Central memory CD8-positive, alpha-beta T cell (primary cell): ENCODE measurements around the gene ZNF414.

Experiments used
- ATAC-seq: fragments of 150-1000 bp; cut with Tn5 transposase; replicated peaks from 2 replicates; pipeline ENCODE4 v1.10.0; 2022; ENCODE audit warnings: mild to moderate bottlenecking, moderate FRiP score, moderate number of reproducible peaks; ENCODE audit not compliant: poor library complexity, severe bottlenecking; ENCODE audit errors: extremely low read depth
- DNase-seq, 2 donors: peaks; one replicate each; pipeline ENCODE4 v3.0.0; 2021; ENCODE audit warnings: low spot score in 2 of 2
- H3K27ac Mint-ChIP-seq: one replicate; pipeline ENCODE4 v1.8.0; 2022; ENCODE audit warnings: low read depth, mild to moderate bottlenecking, moderate library complexity, mixed read lengths
- H3K27me3 Mint-ChIP-seq: one replicate; pipeline ENCODE4 v1.8.0; 2022; ENCODE audit warnings: mixed read lengths
- H3K36me3 Mint-ChIP-seq: one replicate; pipeline ENCODE4 v1.8.0; 2022; ENCODE audit warnings: mild to moderate bottlenecking, moderate library complexity, mixed read lengths; ENCODE audit not compliant: insufficient read depth
- H3K4me1 Mint-ChIP-seq: one replicate; pipeline ENCODE4 v1.8.0; 2022; ENCODE audit warnings: mixed read lengths
- H3K4me3 Mint-ChIP-seq: one replicate; pipeline ENCODE4 v1.8.0; 2022; ENCODE audit warnings: mild to moderate bottlenecking, moderate library complexity, mixed read lengths
- H3K9me3 Mint-ChIP-seq: one replicate; pipeline ENCODE4 v1.8.0; 2022; ENCODE audit warnings: mixed read lengths

The ZNF414 gene

DNA sequence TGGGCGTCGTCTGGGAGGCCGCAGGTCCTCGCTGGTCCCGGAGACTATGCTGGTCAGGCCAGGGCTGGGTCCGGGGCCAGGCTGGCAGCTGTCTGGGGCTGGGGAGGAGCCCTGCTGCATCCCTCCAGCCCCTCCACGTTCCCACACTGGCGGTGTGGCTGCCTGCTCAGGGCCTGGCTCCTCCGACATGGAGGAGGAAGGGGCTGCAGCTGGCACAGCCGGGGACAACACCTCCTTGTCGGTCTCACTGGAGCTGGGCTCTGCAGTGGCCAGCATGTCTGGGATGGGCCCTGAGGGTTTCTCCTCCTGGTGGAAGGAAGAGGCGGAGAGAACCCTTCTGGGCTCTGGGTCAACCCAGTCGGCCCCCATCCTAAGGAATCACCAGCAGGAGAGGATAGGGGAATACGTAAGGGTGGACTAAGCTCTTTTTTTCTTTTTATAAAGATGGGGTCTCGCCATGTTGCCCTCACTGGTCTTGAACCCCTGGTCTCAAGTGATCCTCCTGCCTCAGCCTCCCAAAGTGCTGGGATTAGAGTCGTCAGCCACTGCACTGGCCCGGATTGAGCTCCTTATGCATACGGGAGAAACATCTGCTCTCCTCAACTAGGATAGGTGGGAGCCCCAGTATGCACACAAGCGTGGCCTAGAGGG lies 806 bp downstream of the ZNF414 start:
- Mint-ChIP-seq H3K27me3 (no peaks in the 10 kb centered on the region), H3K9me3 (no peaks in the 10 kb centered on the region), H3K27ac (peak overlapping the region; percentile 99), H3K4me3 (peak overlapping the region; percentile 92), H3K36me3 (peaks cover 38% of the 10 kb centered on the region), H3K4me1 (peaks cover 41% of the 10 kb centered on the region)
- DNase-seq: no peak
- no peak for ATAC-seq

DNA sequence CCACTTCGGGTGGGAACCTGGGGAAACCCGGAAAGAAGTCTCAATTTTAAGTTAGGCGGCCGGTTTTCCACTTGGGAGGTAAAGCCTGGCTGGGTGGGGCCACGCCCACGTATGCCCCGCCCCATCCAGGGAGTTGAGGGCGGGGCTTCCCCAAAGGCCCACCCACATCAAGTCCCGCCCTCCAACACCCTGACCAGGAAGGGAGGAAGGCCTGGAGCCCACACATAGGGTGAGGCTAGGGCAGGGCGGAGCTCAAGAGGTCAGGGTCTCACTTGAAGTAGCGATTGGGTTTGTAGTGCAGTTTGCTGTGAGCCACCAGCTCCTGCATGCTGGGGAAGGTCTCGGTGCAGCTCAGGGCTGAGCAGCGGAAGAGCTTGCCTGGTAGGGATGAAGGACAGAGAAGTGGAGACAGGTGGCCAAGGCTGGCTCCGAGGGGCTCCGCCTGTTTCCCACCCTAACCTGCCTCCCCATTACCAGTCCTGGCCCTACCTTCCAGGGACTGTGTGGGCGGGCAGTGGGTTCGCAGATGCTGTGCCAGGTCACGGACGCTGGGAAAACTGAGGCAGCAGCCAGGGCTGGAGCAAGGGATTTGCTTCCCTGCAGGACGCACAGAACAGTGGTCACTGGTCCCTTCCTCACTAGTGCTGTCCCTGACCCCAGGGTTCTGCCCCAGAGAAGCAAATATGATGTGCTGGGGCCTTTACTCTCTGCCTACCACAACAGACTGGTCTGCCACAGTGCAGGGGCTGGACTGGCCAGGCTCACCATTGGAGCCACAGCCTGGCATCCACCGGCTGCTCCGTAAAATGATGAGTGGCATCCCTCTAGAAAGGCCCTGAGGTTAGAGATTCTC lies 1.6 kb downstream of the ZNF414 start:
- peak overlapping the region; percentile 29 for H3K27ac Mint-ChIP-seq
- H3K4me1 Mint-ChIP-seq: peaks cover 32% of the 10 kb centered on the region
- H3K36me3 Mint-ChIP-seq: peaks cover 35% of the 10 kb centered on the region
- no peaks in the 10 kb centered on the region for H3K27me3 Mint-ChIP-seq
- H3K9me3 Mint-ChIP-seq: no peaks in the 10 kb centered on the region
- peak overlapping the region; percentile 92 for H3K4me3 Mint-ChIP-seq
- DNase-seq (no peak), ATAC-seq (no peak)

DNA sequence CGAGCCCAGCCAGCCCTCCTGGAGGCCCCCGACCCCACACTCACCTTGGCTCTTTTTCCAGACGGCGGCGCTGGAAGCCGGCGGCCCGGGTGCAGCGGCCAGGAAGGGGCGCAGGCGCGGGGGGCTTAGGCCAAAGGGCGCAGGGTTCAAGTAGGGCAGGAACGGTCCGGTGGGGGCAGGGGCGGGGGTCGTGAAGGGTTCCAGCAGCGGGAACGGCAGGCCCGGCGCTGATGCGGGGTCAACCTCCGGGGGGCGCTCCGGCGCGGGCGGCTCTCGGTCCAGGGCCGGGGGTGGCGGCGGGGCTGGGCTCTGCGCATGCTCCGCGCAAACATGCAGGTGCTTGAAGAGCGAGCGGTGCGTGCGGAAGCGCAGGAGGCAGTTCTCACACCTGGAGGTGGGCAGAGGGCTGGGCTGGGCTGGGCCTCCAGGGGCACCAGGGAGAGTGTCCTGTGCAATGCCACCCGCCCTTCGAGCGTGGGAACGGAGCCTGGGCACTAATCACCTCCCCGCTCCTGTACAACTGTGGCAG lies 2.3 kb downstream of the ZNF414 start:
- H3K4me1 Mint-ChIP-seq: peaks cover 28% of the 10 kb centered on the region
- no peak for ATAC-seq
- no peak overlapping the region for H3K27ac Mint-ChIP-seq
- no peaks in the 10 kb centered on the region for H3K9me3 Mint-ChIP-seq
- H3K36me3 Mint-ChIP-seq: peaks cover 35% of the 10 kb centered on the region
- no peak for DNase-seq
- H3K4me3 Mint-ChIP-seq: no peak overlapping the region
- no peaks in the 10 kb centered on the region for H3K27me3 Mint-ChIP-seq

DNA sequence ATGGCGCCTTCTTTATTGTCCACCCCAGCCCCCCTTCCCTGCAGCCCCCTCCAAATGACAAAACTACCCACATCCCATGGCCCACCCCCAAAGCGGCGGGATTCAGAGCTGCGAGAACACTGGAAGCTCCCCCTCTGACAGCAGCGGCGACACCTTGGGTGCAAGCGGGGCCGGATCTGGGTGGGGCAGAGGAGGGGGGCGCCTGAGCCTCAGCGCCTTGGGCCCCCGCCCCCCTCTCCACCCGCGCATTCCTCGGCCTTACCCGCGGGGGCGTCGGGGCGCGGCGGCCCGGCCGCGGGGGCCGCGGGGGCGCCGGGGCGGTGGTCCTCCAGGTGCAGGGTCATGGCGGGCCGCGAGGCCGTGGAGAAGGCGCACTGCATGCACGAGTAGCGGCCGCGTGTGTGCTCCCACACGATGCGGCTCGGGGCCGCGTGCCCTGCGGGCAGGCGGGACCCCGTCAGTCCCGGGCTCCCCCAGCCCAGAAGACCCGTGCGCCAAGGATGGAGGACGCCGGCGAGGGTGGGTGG lies 3.3 kb downstream of the ZNF414 start:
- Mint-ChIP-seq H3K27me3 (no peaks in the 10 kb centered on the region), H3K9me3 (no peaks in the 10 kb centered on the region), H3K4me1 (peaks cover 31% of the 10 kb centered on the region), H3K27ac (no peak overlapping the region), H3K4me3 (no peak overlapping the region), H3K36me3 (peaks cover 40% of the 10 kb centered on the region)
- no peak for DNase-seq
- no peak for ATAC-seq

DNA sequence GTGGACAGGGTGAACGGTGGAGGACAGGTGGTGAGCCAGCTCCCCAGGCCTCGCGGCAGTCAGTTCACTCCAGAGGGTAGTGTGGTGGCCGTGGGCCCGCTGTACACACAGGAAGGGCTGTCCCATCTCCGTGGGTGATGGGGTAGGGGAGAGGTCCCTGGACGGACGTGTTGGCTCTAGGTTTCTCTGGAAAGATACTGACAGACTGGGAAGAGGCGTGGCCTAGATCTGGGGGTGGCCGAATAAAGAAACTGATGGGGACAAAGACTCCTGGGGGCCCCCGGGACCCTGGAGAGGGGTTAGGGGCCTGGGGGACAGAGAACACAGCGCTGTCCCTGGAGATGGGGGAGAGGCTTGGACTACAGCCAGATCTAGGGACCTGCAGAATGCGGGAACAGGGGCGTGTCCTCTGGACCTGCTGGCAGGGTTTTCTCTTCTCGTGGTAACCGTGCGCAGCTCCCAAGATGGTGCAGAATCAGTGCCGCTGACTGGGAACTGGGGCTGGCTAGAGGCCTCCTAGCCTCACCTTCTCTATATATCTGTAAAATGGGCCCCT lies 7.5 kb downstream of the ZNF414 start:
- DNase-seq (no peak), ATAC-seq (no peak)
- Mint-ChIP-seq H3K36me3 (peaks cover 18% of the 10 kb centered on the region), H3K9me3 (no peaks in the 10 kb centered on the region), H3K27ac (peak overlapping the region; percentile 68), H3K4me1 (peaks cover 17% of the 10 kb centered on the region), H3K27me3 (no peaks in the 10 kb centered on the region), H3K4me3 (peak overlapping the region; percentile 90)

DNA sequence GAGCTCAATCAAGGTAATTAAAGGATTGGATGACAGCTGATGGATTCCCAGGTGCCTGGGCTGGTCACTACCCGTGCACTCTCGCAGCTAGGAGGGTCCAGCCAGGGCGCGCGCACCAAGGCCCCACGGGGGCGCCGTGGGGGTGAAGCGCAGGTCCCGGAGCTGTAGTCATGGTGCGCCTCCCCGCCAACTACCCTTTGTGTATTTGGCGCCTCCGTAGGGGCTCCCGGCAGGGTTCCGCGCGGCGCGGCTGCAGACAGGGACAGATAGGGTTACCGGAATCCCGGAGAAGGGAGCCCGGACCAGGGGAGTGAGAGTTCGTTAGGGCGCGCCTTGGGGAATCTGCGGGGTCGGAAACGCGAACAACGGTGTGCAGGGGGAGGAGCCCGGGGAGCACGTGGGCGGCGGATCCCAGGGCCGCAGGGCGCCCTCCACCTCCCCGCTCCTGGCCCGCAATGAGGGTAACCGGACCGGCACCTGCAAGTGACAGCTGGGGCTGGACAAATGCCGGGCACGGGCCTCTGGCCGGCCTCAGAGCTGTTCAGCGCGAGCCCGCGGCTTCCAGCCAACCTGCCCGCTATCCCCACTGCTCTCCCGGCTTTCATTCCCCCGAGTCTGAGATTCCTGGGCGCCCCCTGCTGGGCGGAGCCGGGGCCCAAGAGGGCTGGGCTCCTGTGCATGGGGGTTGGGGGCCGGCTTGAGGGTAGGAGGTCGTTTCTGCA lies 8.1 kb downstream of the ZNF414 start:
- peak; percentile 37 to 52 for DNase-seq
- H3K9me3 Mint-ChIP-seq: no peaks in the 10 kb centered on the region

DNA sequence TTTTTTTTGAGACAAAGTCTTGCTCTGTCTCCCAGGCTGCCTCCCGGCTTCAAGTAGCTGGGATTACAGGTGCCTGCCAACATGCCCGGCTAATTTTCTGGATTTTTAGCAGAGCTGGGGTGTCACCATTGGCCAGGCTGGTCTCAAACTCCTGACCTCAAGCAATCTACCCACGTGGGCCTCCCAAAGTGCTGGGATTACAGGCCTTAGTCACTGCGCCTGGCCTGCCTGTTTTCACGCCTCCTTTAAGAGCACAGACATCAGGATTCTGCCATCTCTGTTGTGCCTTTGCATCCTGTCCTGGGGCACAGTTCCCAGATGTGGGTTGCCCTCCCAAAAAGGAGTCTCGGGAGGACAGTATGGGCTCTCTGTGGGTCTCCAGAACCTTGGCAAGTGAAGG lies 9.0 kb downstream of the ZNF414 start:
- H3K27ac Mint-ChIP-seq: no peak overlapping the region
- DNase-seq: no peak
- H3K9me3 Mint-ChIP-seq: no peaks in the 10 kb centered on the region
- H3K36me3 Mint-ChIP-seq: peaks cover 21% of the 10 kb centered on the region
- no peaks in the 10 kb centered on the region for H3K27me3 Mint-ChIP-seq
- peaks cover 24% of the 10 kb centered on the region for H3K4me1 Mint-ChIP-seq
- peak overlapping the region; percentile 90 for H3K4me3 Mint-ChIP-seq
- no peak for ATAC-seq

More for the DNA sequence above, 8.1 kb downstream of the ZNF414 start:
- H3K27ac Mint-ChIP-seq: peak overlapping the region; percentile 68
- peaks cover 20% of the 10 kb centered on the region for H3K36me3 Mint-ChIP-seq
- H3K27me3 Mint-ChIP-seq: no peaks in the 10 kb centered on the region
- ATAC-seq: peak; percentile 57
- peaks cover 17% of the 10 kb centered on the region for H3K4me1 Mint-ChIP-seq
- H3K4me3 Mint-ChIP-seq: peak overlapping the region; percentile 90

DNA sequence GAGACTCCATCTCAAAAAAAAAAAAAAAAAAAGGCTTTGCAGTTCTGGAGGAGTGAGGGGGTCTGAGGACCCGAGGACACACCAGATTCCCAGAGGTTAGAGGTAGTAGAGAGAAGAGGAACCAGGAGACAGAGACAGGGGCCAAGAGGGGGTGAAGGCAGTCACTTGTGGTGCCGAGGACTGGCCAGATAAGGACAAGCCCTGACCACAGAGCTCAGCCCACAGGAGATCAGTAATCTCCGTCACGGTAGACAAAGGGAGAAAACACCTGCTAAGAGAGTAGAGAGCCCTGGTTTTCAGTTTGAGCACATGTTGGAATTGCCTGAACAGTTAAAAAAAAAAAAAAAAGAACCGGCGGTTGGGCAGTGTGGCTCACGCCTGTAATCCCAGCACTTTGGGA lies 9.8 kb downstream of the ZNF414 start:
- Mint-ChIP-seq H3K4me1 (peaks cover 24% of the 10 kb centered on the region), H3K4me3 (peak overlapping the region; percentile 65), H3K27ac (no peak overlapping the region), H3K9me3 (no peaks in the 10 kb centered on the region), H3K36me3 (peaks cover 18% of the 10 kb centered on the region), H3K27me3 (no peaks in the 10 kb centered on the region)
- DNase-seq (no peak), ATAC-seq (no peak)

DNA sequence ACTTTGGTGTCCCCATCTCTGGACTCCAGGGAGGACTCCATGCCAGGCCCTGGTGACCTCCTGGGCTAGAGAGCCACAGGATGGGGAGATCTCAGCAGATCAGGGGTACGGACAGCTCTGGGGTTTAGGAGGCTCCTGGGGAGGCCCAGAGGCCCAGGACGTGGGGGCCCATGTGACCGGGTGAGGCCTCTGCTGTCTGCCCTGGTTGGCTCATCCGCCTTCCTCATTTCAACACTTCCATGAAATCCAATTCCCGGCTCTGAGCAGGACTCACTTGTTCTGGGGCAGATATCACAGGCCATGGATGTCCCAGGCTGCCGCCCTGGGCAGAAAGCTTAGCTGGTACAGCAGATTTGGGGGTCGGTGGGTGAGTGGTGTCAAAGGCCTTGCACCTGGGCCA lies 10.5 kb downstream of the ZNF414 start:
- Mint-ChIP-seq H3K27me3 (no peaks in the 10 kb centered on the region), H3K4me3 (no peak overlapping the region), H3K36me3 (peaks cover 18% of the 10 kb centered on the region), H3K9me3 (no peaks in the 10 kb centered on the region), H3K27ac (no peak overlapping the region), H3K4me1 (peaks cover 24% of the 10 kb centered on the region)
- ATAC-seq (no peak), DNase-seq (no peak)

DNA sequence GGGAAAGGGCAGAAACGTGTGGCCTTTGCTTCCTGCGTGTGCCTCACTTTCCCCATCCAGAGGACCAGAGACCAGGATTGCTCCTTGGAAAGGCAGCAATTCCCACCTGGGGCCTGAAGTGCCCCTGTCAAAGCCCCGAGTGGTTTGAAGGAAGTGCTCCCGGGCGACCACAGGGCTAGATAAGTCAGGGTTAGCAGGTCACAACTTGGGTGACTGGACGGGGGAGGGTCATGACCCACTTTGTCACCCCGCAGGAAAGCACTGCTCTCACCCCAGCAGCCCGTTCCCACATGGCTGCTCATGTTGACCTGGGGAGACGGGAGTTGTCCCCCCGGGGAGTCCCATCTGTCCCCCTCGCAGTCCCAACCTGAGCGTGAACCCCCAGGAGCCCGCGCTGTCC lies 12.0 kb downstream of the ZNF414 start:
- Mint-ChIP-seq H3K9me3 (no peaks in the 10 kb centered on the region), H3K27me3 (no peaks in the 10 kb centered on the region), H3K27ac (no peak overlapping the region), H3K4me1 (peaks cover 24% of the 10 kb centered on the region), H3K36me3 (peaks cover 15% of the 10 kb centered on the region), H3K4me3 (no peak overlapping the region)
- DNase-seq: no peak
- no peak for ATAC-seq

DNA sequence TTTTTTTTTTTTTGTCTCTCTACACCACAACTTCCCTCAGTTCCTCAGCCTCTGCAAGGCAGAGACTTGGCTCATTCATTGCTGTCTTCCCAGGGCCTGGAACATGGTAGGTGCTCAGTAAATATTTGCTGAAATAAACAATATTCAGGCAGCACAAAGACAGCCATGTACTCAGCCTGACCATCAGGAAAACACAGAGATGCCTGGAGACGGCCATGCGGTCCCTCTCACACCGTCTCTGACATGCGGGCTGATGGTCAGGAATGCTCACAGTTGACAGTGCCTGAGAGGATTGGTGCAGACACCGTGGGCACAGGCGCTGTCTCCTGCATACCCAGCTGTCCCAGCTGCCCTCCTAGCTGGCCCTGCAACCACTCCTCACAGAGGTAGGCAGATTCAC lies 12.5 kb downstream of the ZNF414 start:
- no peak overlapping the region for H3K4me3 Mint-ChIP-seq
- peaks cover 23% of the 10 kb centered on the region for H3K4me1 Mint-ChIP-seq
- no peak overlapping the region for H3K27ac Mint-ChIP-seq
- DNase-seq (no peak), ATAC-seq (no peak)
- H3K9me3 Mint-ChIP-seq: no peaks in the 10 kb centered on the region
- no peaks in the 10 kb centered on the region for H3K27me3 Mint-ChIP-seq
- H3K36me3 Mint-ChIP-seq: peaks cover 14% of the 10 kb centered on the region

DNA sequence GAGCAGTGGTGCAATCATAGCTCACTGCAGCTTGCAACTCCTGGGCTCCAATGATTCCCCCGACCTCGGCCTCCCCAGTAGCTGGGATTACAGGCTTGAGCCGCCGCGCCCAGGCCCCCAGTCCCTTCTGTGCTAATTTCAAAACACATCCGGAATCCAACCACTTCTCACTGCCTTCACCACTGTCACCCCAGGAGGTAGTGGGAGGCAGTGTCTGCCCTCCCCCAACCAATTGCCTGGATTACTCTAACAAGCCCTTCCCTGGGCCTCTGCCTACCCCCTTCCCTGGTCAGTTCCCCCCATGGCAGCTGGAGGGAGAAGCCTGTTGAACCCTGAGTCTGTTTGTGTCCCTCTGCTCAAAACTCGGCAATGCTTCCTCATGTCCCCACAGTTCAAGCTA lies 13.8 kb downstream of the ZNF414 start:
- Mint-ChIP-seq H3K4me3 (no peak overlapping the region), H3K27ac (peak overlapping the region; percentile 83), H3K36me3 (peaks cover 6% of the 10 kb centered on the region), H3K4me1 (peaks cover 10% of the 10 kb centered on the region), H3K9me3 (no peaks in the 10 kb centered on the region), H3K27me3 (no peaks in the 10 kb centered on the region)
- ATAC-seq (no peak), DNase-seq (no peak)
